LNCaP clone FGC (cell line): ENCODE results near the gene DEF6.

Experiments
- DNase-seq: peaks from one replicate; pipeline ENCODE4 v3.0.0-alpha.2; 2011; ENCODE audit warnings: low read depth
- H3K4me3 ChIP-seq: 2 replicates; pipeline ENCODE4 v1.5.1; 2011; ENCODE audit warnings: mild to moderate bottlenecking, low read depth, low read length, control low read depth
- CTCF ChIP-seq: IDR thresholded peaks from 2 replicates; pipeline ENCODE4 v1.5.1; 2012; ENCODE audit warnings: mild to moderate bottlenecking; ENCODE audit not compliant: control insufficient read depth, insufficient read depth; ENCODE audit errors: extremely low read depth

Gene DEF6

GRCh38 chr6:35341557-35341956, 43.9 kb downstream of the DEF6 start:
- DNase-seq, result no peak
- no peak for TF ChIP-seq CTCF
- H3K4me3 ChIP-seq, result no peak overlapping the region

GRCh38 chr6:35342258-35343091, 44.9 kb downstream of the DEF6 start, which contains the start of gene PPARD:
PPARD (plus strand) TSS chr6:35342558; CDS start chr6:35411088, 68,530 bp downstream.
- H3K4me3 ChIP-seq, result peak within 1 kb of the TSS; percentile 80
- peak; percentile 99 for TF ChIP-seq CTCF
- DNase-seq, result peak; percentile 85

- peak overlapping the region; percentile 80 for H3K4me3 ChIP-seq
- no peak for TF ChIP-seq CTCF
- DNase-seq, result no peak
Observed at GRCh38 chr6:35343092-35343834, 45.6 kb downstream of the DEF6 start.

GRCh38 chr6:35343835-35344550, 46.4 kb downstream of the DEF6 start:
- TF ChIP-seq CTCF, result no peak
- peak overlapping the region; percentile 80 for H3K4me3 ChIP-seq
- no peak for DNase-seq

GRCh38 chr6:35351422-35351821, 53.8 kb downstream of the DEF6 start:
- no peak overlapping the region for H3K4me3 ChIP-seq
- no peak for TF ChIP-seq CTCF
- DNase-seq, result no peak

- DNase-seq, result no peak
- no peak overlapping the region for H3K4me3 ChIP-seq
- TF ChIP-seq CTCF, result no peak
Observed at GRCh38 chr6:35352735-35353134, 55.1 kb downstream of the DEF6 start.
